ENCODE measurements around the gene LRPAP1.
"Not testable (repeated sequence)": the region's sequence is repeated elsewhere in the genome, so short reads cannot be mapped to it uniquely, and the experiment has no call there.

The LRPAP1 gene

DNA sequence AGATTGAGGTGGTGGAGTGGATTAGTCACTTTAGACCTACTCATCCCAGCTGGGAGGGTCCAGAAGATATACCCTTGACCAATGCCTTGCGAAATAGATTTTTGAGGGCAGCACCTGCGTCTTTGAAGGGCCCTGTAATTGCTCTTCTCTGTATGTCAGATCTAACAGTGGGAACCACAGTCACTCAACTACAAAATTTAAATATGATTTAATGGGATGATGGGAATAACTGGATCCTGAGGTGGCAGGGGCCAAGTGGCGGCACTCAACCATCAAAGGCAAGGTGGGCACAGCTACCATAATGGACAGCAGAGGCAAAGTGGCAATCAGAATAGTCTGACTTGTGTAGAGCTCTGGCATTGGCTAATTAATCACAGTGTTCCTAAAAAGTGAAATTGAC is 76.6 kb downstream of the LRPAP1 start:
- DNase-seq: not testable (repeated sequence)

Measured in NCI-H69 (cell line).